ENCODE data around the gene DPP9. TPM values are rescaled to one million over a fixed set of nuclear protein-coding genes. Genes with fewer than 3 reads are reported as not detected.

Gene DPP9
- total and polyA plus RNA-seq, 2 of the 13 experiments (the other 11 are each of a cell fraction or from before 2014, with no cell fraction given) = 8.4 to 25.8 TPM

DNA sequence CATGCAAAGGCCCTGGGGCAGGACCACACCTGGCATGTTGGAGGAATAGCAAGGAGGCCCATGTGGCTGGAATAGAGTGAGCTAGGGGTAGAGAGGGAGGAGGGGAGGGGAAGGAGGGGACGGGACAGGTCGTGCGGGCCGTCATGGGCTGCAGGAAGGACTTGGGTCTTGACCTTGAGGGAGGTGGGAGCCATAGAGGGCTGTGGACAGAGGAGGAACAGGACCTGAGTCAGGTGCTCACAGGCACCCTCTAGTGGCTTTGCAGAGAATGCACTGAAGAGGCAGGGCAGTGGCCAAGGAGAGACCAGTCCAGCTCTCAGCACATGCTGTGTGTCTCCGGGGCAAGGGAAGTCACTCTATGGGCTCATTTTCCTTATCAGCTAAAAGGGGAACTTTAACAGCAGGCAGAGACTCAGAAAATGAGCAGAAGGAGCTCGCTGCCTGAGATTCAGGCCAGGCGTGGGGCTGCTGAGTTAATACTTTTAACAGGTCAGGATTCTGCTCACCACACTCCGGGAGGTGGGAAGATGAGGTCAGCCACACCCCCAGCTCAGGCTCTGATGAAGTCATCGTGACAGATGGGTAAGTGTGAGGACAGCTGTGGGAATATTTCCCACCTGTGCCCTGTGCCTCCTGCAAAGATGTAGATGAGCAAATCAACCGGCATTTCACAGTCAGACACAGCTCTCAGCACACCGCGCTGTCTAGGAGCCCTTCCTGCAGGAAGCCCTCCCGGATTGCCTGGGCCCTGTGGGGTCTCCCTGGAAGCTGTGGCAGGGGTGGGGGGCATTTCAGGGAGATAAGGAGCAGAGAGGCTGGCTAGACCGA lies 90.3 kb downstream of the DPP9 start (continued):
- no peak for TF ChIP-seq ZNF704 (CRISPR knock-in tag; IDR thresholded peaks at IDR 0.05; ENCODE audit: borderline replicate concordance)
- no peak for TF ChIP-seq ZNF552 (CRISPR knock-in tag; IDR thresholded peaks at IDR 0.05; ENCODE audit: borderline replicate concordance)
- peak; percentile 58 for TF ChIP-seq FOSL2 (CRISPR knock-in tag; IDR thresholded peaks at IDR 0.05)
- TF ChIP-seq ZBTB7A (CRISPR knock-in tag; IDR thresholded peaks at IDR 0.05) = no peak
- TF ChIP-seq ZNF768 (CRISPR knock-in tag; IDR thresholded peaks at IDR 0.05) = peak; percentile 91
- TF ChIP-seq, protein P1, sequence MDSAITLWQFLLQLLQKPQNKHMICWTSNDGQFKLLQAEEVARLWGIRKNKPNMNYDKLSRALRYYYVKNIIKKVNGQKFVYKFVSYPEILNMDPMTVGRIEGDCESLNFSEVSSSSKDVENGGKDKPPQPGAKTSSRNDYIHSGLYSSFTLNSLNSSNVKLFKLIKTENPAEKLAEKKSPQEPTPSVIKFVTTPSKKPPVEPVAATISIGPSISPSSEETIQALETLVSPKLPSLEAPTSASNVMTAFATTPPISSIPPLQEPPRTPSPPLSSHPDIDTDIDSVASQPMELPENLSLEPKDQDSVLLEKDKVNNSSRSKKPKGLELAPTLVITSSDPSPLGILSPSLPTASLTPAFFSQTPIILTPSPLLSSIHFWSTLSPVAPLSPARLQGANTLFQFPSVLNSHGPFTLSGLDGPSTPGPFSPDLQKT (CRISPR knock-in tag; IDR thresholded peaks at IDR 0.05; ENCODE audit: borderline replicate concordance) = no peak
- TF ChIP-seq HOXA5 (CRISPR knock-in tag; IDR thresholded peaks at IDR 0.05) = no peak
- TF ChIP-seq ZNF672 (CRISPR knock-in tag; IDR thresholded peaks at IDR 0.05) = no peak
- no peak for TF ChIP-seq SNAI1 (CRISPR knock-in tag; IDR thresholded peaks at IDR 0.05; ENCODE audit: borderline replicate concordance)
- no peak for TF ChIP-seq HNRNPK (IDR thresholded peaks at IDR 0.05; ENCODE audit: low read depth, low read length, poor library complexity, severe bottlenecking)
- no peak for TF ChIP-seq ZNF251 (CRISPR knock-in tag; IDR thresholded peaks at IDR 0.05)
- TF ChIP-seq RBFOX2 (IDR thresholded peaks at IDR 0.05; ENCODE audit: low read depth, low read length) = no peak
- TF ChIP-seq ETV6 (CRISPR knock-in tag; conservative IDR thresholded peaks at IDR 0.05) = no peak
- TF ChIP-seq, protein P2, sequence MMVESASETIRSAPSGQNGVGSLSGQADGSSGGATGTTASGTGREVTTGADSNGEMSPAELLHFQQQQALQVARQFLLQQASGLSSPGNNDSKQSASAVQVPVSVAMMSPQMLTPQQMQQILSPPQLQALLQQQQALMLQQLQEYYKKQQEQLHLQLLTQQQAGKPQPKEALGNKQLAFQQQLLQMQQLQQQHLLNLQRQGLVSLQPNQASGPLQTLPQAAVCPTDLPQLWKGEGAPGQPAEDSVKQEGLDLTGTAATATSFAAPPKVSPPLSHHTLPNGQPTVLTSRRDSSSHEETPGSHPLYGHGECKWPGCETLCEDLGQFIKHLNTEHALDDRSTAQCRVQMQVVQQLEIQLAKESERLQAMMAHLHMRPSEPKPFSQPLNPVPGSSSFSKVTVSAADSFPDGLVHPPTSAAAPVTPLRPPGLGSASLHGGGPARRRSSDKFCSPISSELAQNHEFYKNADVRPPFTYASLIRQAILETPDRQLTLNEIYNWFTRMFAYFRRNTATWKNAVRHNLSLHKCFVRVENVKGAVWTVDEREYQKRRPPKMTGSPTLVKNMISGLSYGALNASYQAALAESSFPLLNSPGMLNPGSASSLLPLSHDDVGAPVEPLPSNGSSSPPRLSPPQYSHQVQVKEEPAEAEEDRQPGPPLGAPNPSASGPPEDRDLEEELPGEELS (CRISPR knock-in tag; IDR thresholded peaks at IDR 0.05) = no peak
- TF ChIP-seq EHMT2 (IDR thresholded peaks at IDR 0.05; ENCODE audit: borderline replicate concordance, low read depth, low read length) = no peak
- peak; percentile 71 for TF ChIP-seq RAD21 (CRISPR knock-in tag; IDR thresholded peaks at IDR 0.05)
- TF ChIP-seq, protein P3, sequence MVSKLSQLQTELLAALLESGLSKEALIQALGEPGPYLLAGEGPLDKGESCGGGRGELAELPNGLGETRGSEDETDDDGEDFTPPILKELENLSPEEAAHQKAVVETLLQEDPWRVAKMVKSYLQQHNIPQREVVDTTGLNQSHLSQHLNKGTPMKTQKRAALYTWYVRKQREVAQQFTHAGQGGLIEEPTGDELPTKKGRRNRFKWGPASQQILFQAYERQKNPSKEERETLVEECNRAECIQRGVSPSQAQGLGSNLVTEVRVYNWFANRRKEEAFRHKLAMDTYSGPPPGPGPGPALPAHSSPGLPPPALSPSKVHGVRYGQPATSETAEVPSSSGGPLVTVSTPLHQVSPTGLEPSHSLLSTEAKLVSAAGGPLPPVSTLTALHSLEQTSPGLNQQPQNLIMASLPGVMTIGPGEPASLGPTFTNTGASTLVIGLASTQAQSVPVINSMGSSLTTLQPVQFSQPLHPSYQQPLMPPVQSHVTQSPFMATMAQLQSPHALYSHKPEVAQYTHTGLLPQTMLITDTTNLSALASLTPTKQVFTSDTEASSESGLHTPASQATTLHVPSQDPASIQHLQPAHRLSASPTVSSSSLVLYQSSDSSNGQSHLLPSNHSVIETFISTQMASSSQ (IDR thresholded peaks at IDR 0.05; ENCODE audit: low read depth) = no peak
- TF ChIP-seq, protein P3 (CRISPR knock-in tag; IDR thresholded peaks at IDR 0.05; ENCODE audit: borderline replicate concordance) = no peak
